ENCODE data around the gene DHX15. TPM values are rescaled to one million over a fixed set of nuclear protein-coding genes. Genes with fewer than 3 reads are reported as not detected.
A peak's percentile ranks its signal among the peaks of the same experiment; 100 is the strongest.

Gene DHX15
- total RNA-seq, 1 experiment from 2014 or later, result 287 TPM

- no peak overlapping the region for H2AK5ac ChIP-seq (ENCODE audit: insufficient read length, low read length)
- H3K27me3 ChIP-seq (ENCODE audit: insufficient read depth, low read length), result no peaks in the 10 kb centered on the region
- H3K27ac ChIP-seq (ENCODE audit: insufficient read length, low read depth, low read length), result no peak overlapping the region
- peak overlapping the region in 1 of 3 experiments; percentile 71; a peak in 3 of 7 replicates for H3K27ac Mint-ChIP-seq
- H3K36me3 Mint-ChIP-seq (ENCODE audit: insufficient read depth in 1 of 3, low read depth in 3 of 3), result peaks cover 56 to 85% (median 82%) of the 10 kb centered on the region in 3 experiments
- no peak overlapping the region for H4K5ac ChIP-seq (ENCODE audit: insufficient read length, low read depth, low read length)
- peaks cover 76% of the 10 kb centered on the region for H3K79me2 ChIP-seq (ENCODE audit: insufficient read depth, low read length)
- no peak overlapping the region for H4K8ac ChIP-seq (replicated peaks; ENCODE audit: insufficient read length, low read depth, low read length)
- no peak overlapping the region for H3T11ph ChIP-seq (ENCODE audit: low read length)
- no peak overlapping the region for H2BK20ac ChIP-seq (ENCODE audit: low read depth, low read length, poor library complexity, severe bottlenecking)
- H3K9me3 ChIP-seq (ENCODE audit: control insufficient read depth, low read depth, low read length), result no peaks in the 10 kb centered on the region
- H3K18ac ChIP-seq (ENCODE audit: insufficient read length, low read depth, low read length), result no peak overlapping the region
- H3K23ac ChIP-seq (ENCODE audit: insufficient read length, low read depth, low read length), result peak overlapping the region; percentile 52
- H3K4me2 ChIP-seq (ENCODE audit: insufficient read depth, insufficient read length, low read length), result no peak overlapping the region
- no peaks in the 10 kb centered on the region for H4K20me1 ChIP-seq (ENCODE audit: control insufficient read depth, insufficient read depth, insufficient read length)
- H4K91ac ChIP-seq (ENCODE audit: insufficient read length, low read depth, low read length), result no peak overlapping the region
- H3K4me1 ChIP-seq (ENCODE audit: insufficient read depth, low read length), result no peaks in the 10 kb centered on the region; the same call in 1 of the 2 replicates
- no peak overlapping the region for H2BK15ac ChIP-seq (ENCODE audit: low read depth, low read length)
- H2BK12ac ChIP-seq (ENCODE audit: insufficient read length, low read depth, low read length), result no peak overlapping the region
- no peak overlapping the region; a peak in 1 of 5 replicates for H3K4me3 Mint-ChIP-seq
- H3K23me2 ChIP-seq (ENCODE audit: insufficient read length, low read depth, low read length, poor library complexity, severe bottlenecking), result no peaks in the 10 kb centered on the region
- no peak overlapping the region for H2AFZ ChIP-seq (ENCODE audit: low read length)
- H3K79me1 ChIP-seq (ENCODE audit: insufficient read depth, low read depth, low read length, poor library complexity, severe bottlenecking), result peaks cover 2% of the 10 kb centered on the region
- H3K4ac ChIP-seq (ENCODE audit: low read depth, low read length), result no peak overlapping the region
- H3K27me3 Mint-ChIP-seq (ENCODE audit: low read depth), result no peaks in the 10 kb centered on the region
- no peak overlapping the region for H3K14ac ChIP-seq (ENCODE audit: insufficient read depth, low read length)
- no peaks in the 10 kb centered on the region for H3K9me3 Mint-ChIP-seq
- WGBS (ENCODE audit: extremely low coverage, insufficient read length, low lambda C conversion rate), result no CpG with 5 or more reads among the region's 2 CpGs
- H2BK120ac ChIP-seq (ENCODE audit: low read depth, low read length, poor library complexity, severe bottlenecking), result no peak overlapping the region
- H3K4me1 Mint-ChIP-seq, result peaks cover 53 to 67% of the 10 kb centered on the region in 2 experiments
- H2BK5ac ChIP-seq (ENCODE audit: insufficient read length, low read length), result no peak overlapping the region
- TF ChIP-seq CTCF (conservative IDR thresholded peaks at IDR 0.05), result no peak
- no peak overlapping the region for H3K56ac ChIP-seq (ENCODE audit: insufficient read length, low read depth, low read length)
- DNase-seq, result no peak
- peak overlapping the region; percentile 54 for H3K9ac ChIP-seq (ENCODE audit: extremely low read depth, insufficient read length, low read length)
Measured at GRCh38 chr4:24573582-24573981, 10.8 kb downstream of the DHX15 start.
